ENCODE results near the gene RFPL1. TPM values are rescaled to one million over a fixed set of nuclear protein-coding genes. Genes with fewer than 3 reads are reported as not detected.

The RFPL1 gene
- total RNA-seq, 1 donor from 2014 or later: not detected

- peaks cover 33% of the 10 kb centered on the region for H3K27me3 ChIP-seq (ENCODE audit: control insufficient read depth, insufficient read depth, low read length)
- FAIRE-seq (no peak), DNase-seq (ENCODE audit: low read depth) (no peak)
- H3K4me3 ChIP-seq (ENCODE audit: low read depth, low read length): peak overlapping the region; percentile 9
- TF ChIP-seq, protein P1, sequence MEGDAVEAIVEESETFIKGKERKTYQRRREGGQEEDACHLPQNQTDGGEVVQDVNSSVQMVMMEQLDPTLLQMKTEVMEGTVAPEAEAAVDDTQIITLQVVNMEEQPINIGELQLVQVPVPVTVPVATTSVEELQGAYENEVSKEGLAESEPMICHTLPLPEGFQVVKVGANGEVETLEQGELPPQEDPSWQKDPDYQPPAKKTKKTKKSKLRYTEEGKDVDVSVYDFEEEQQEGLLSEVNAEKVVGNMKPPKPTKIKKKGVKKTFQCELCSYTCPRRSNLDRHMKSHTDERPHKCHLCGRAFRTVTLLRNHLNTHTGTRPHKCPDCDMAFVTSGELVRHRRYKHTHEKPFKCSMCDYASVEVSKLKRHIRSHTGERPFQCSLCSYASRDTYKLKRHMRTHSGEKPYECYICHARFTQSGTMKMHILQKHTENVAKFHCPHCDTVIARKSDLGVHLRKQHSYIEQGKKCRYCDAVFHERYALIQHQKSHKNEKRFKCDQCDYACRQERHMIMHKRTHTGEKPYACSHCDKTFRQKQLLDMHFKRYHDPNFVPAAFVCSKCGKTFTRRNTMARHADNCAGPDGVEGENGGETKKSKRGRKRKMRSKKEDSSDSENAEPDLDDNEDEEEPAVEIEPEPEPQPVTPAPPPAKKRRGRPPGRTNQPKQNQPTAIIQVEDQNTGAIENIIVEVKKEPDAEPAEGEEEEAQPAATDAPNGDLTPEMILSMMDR (IDR thresholded peaks at IDR 0.05; ENCODE audit: insufficient read depth, low read length, severe bottlenecking): no peak
- H3K36me3 ChIP-seq (ENCODE audit: control insufficient read depth, insufficient read depth, low read length): no peaks in the 10 kb centered on the region
Measured at GRCh38 chr22:29481265-29482000, 43.0 kb downstream of the RFPL1 start.

DNA sequence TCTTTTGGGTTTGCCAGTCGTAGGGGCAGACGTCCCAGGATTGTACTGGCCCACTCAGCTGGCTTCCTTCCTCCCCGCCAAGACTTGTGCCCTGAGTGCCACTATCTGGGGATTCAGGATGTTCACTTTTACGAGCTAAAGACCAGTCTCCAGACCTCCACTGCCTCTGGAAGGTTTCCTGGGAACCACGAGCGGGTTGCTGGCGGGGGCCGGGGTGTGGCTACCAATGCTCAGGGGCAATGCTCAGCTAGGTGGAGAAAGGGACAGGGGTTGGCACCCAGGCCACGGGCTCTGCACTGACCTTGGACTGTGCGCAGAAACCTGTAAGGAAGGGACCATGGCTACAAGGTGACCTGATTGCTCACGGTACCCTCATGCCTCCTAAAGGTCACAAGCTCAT, 43.9 kb downstream of the RFPL1 start:
- Histone ChIP-seq H3K27me3 (ENCODE audit: control insufficient read depth, insufficient read depth, low read length) (peaks cover 33% of the 10 kb centered on the region), H3K36me3 (ENCODE audit: control insufficient read depth, insufficient read depth, low read length) (no peaks in the 10 kb centered on the region), H3K4me3 (ENCODE audit: low read depth, low read length) (no peak overlapping the region)
- FAIRE-seq (no peak), DNase-seq (ENCODE audit: low read depth) (no peak)
- TF ChIP-seq, protein P1 (IDR thresholded peaks at IDR 0.05; ENCODE audit: insufficient read depth, low read length, severe bottlenecking): no peak

- FAIRE-seq: no peak
- Histone ChIP-seq H3K36me3 (ENCODE audit: control insufficient read depth, insufficient read depth, low read length) (no peaks in the 10 kb centered on the region), H3K27me3 (ENCODE audit: control insufficient read depth, insufficient read depth, low read length) (peaks cover 33% of the 10 kb centered on the region), H3K4me3 (ENCODE audit: low read depth, low read length) (no peak overlapping the region)
- no peak for DNase-seq (ENCODE audit: low read depth)
- TF ChIP-seq, protein P1 (IDR thresholded peaks at IDR 0.05; ENCODE audit: insufficient read depth, low read length, severe bottlenecking): no peak
Measured at GRCh38 chr22:29482726-29483125, 44.3 kb downstream of the RFPL1 start.

- peaks cover 29% of the 10 kb centered on the region for H3K27me3 ChIP-seq (ENCODE audit: control insufficient read depth, insufficient read depth, low read length)
- no peak for FAIRE-seq
- H3K36me3 ChIP-seq (ENCODE audit: control insufficient read depth, insufficient read depth, low read length): no peaks in the 10 kb centered on the region
- TF ChIP-seq, protein P1 (IDR thresholded peaks at IDR 0.05; ENCODE audit: insufficient read depth, low read length, severe bottlenecking): no peak
- no peak overlapping the region for H3K4me3 ChIP-seq (ENCODE audit: low read depth, low read length)
- DNase-seq (ENCODE audit: low read depth): no peak
Measured at GRCh38 chr22:29483254-29483653, 44.9 kb downstream of the RFPL1 start.

DNA sequence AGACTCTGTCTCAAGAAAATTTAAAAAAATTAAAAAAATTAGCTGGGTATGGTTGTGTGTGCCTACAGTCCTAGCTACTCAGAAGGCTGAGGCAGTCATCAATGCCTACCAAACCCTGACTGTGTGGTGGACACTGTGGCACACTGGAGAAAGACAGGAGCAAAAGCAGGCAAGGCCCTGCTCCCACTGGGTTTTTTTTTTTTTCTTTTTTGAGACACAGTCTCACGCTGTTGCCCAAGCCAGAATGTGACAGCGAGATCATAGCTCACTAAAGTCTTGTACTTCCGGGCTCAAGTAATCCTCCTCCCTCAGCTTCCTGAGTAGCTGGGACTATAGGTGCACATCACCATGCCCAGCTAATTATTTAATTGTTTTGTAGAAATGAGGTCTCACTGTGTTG, 46.3 kb downstream of the RFPL1 start:
- DNase-seq (ENCODE audit: low read depth): no peak
- H3K4me3 ChIP-seq (ENCODE audit: low read depth, low read length): no peak overlapping the region
- no peak for FAIRE-seq
- H3K27me3 ChIP-seq (ENCODE audit: control insufficient read depth, insufficient read depth, low read length): peaks cover 19% of the 10 kb centered on the region
- TF ChIP-seq, protein P1 (IDR thresholded peaks at IDR 0.05; ENCODE audit: insufficient read depth, low read length, severe bottlenecking): no peak
- no peaks in the 10 kb centered on the region for H3K36me3 ChIP-seq (ENCODE audit: control insufficient read depth, insufficient read depth, low read length)

GRCh38 chr22:29485448-29485847, 47.1 kb downstream of the RFPL1 start:
- DNase-seq (ENCODE audit: low read depth): no peak
- FAIRE-seq: no peak
- TF ChIP-seq, protein P1 (IDR thresholded peaks at IDR 0.05; ENCODE audit: insufficient read depth, low read length, severe bottlenecking): no peak

More at GRCh38 chr22:29485448-29485847, 47.1 kb downstream of the RFPL1 start:
- Histone ChIP-seq H3K4me3 (ENCODE audit: low read depth, low read length) (no peak overlapping the region), H3K27me3 (ENCODE audit: control insufficient read depth, insufficient read depth, low read length) (peaks cover 12% of the 10 kb centered on the region), H3K36me3 (ENCODE audit: control insufficient read depth, insufficient read depth, low read length) (no peaks in the 10 kb centered on the region)

Measured in bronchial epithelial cell (primary cell).